A673 (cell line): ENCODE data around the gene SPECC1.

ENCODE experiments used
- CTCF ChIP-seq: fragments of 300-800, 200-600 bp; sonication (generic); conservative IDR thresholded peaks from 2 replicates; pipeline ENCODE4 v1.5.1; 2017; ENCODE audit warnings: low read depth, mild to moderate bottlenecking, antibody characterized with exemption, low read length, moderate library complexity, mixed read lengths
- EZH2 ChIP-seq: fragments of 200-600 bp; sonication (generic); IDR thresholded peaks from 2 replicates; pipeline ENCODE4 v1.6.1; 2017; ENCODE audit warnings: borderline replicate concordance, low read depth, mild to moderate bottlenecking, mixed read lengths, antibody characterized with exemption, low read length; ENCODE audit not compliant: poor library complexity, severe bottlenecking

GRCh38 chr17:20043021-20043420 is 33.9 kb downstream of the SPECC1 start:
- no peak for TF ChIP-seq CTCF
- no peak for TF ChIP-seq EZH2
